Liver (tissue), 9 donors: ENCODE data around the gene PLA2G4B. TPM values are rescaled to one million over a fixed set of nuclear protein-coding genes. Genes with fewer than 3 reads are reported as not detected.

Source experiments
- DNase-seq: peaks from one replicate; pipeline ENCODE4 v3.0.0-alpha.2; 2017; ENCODE audit warnings: low spot score
- H3K27ac ChIP-seq, 2 donors: one replicate each; pipeline ENCODE4 v1.7.0; 2013; ENCODE audit warnings: inconsistent platforms in 2 of 2, low read length in 2 of 2, control low read depth in 1 of 2, low read depth in 1 of 2, mild to moderate bottlenecking in 1 of 2
- H3K27me3 ChIP-seq, 4 donors: one replicate each; pipeline versions ENCODE4 v1.6.1 to v1.7.0; 2013; ENCODE audit warnings: low read length in 3 of 4, inconsistent platforms in 1 of 4, mild to moderate bottlenecking in 1 of 4, moderate library complexity in 1 of 4; ENCODE audit not compliant: control insufficient read depth in 4 of 4, insufficient read depth in 4 of 4
- H3K36me3 ChIP-seq, 4 donors: one replicate each; pipeline versions ENCODE4 v1.6.1 to v1.7.0; 2013; ENCODE audit warnings: low read length in 3 of 4, mild to moderate bottlenecking in 3 of 4, low read depth in 1 of 4, moderate library complexity in 1 of 4; ENCODE audit not compliant: control insufficient read depth in 4 of 4, insufficient read depth in 3 of 4
- H3K4me1 ChIP-seq, 4 donors: one replicate each; pipeline versions ENCODE4 v1.6.1 to v1.7.0; 2013; ENCODE audit warnings: low read length in 3 of 4, mild to moderate bottlenecking in 3 of 4, moderate library complexity in 1 of 4; ENCODE audit not compliant: control insufficient read depth in 4 of 4, insufficient read depth in 4 of 4
- H3K4me3 ChIP-seq, 3 donors: one replicate each; pipeline versions ENCODE4 v1.6.1 to v1.7.0; 2013; ENCODE audit warnings: low read length in 3 of 3, control low read depth in 1 of 3, low read depth in 1 of 3, mild to moderate bottlenecking in 1 of 3
- H3K9ac ChIP-seq, 2 donors: one replicate each; pipeline ENCODE4 v1.7.0; 2013; ENCODE audit warnings: low read length in 2 of 2, mild to moderate bottlenecking in 2 of 2, moderate library complexity in 2 of 2, control low read depth in 1 of 2, low read depth in 1 of 2
- H3K9me3 ChIP-seq, 4 donors: one replicate each; pipeline versions ENCODE4 v1.6.1 to v1.7.0; 2013; ENCODE audit warnings: low read length in 3 of 4; ENCODE audit not compliant: control insufficient read depth in 4 of 4
- FOXA2 ChIP-seq: IDR thresholded peaks from 2 replicates; pipeline ENCODE4 v1.6.1; 2016; ENCODE audit warnings: antibody characterized with exemption
- HNF4A ChIP-seq, 2 donors: conservative IDR thresholded peaks; 2 replicates each; pipeline ENCODE4 v1.6.1; 2016; ENCODE audit warnings: antibody characterized with exemption in 2 of 2, mild to moderate bottlenecking in 2 of 2
- HNF4G ChIP-seq: IDR thresholded peaks from 2 replicates; pipeline ENCODE4 v1.6.1; 2016; ENCODE audit warnings: antibody characterized with exemption
- RAD21 ChIP-seq, 2 donors: IDR thresholded peaks; 2 replicates each; pipeline ENCODE4 v1.6.1; 2016; ENCODE audit warnings: antibody characterized with exemption in 2 of 2, mild to moderate bottlenecking in 2 of 2
- RXRA ChIP-seq, 2 donors: IDR thresholded peaks; 2 replicates each; pipeline ENCODE4 v1.6.1; 2017 to 2018; ENCODE audit warnings: antibody characterized with exemption in 2 of 2, mild to moderate bottlenecking in 1 of 2
- SP1 ChIP-seq: IDR thresholded peaks from 2 replicates; pipeline ENCODE4 v1.6.1; 2018; ENCODE audit warnings: antibody characterized with exemption, mild to moderate bottlenecking
- YY1 ChIP-seq: IDR thresholded peaks from 2 replicates; pipeline ENCODE4 v1.6.1; 2016; ENCODE audit warnings: antibody characterized with exemption, mild to moderate bottlenecking
- WGBS: extraction: QIAGEN DNeasy Blood & Tissue Kit; methylation state at CpG from one replicate; pipeline ENCODE4 v1.1.7; 2013; 5-methylcytosine and 5-hydroxymethylcytosine counted together
- polyA plus RNA-seq, 2 donors: library from polyadenylated mRNA; stranded (reverse) in 1 of 2; unstranded in 1 of 2; fragments of 200-250 nt in 1 of 2; fragments of >200 nt in 1 of 2; fragmentation: Nextera tagmentation in 1 of 2; extraction: Ambion mirVana in 1 of 2; gene quantifications; one replicate each; pipeline versions ENCODE4 v1.2.1 to v1.2.3, GENCODE V29; 2013 to 2015
- total RNA-seq, 2 donors: library from RNA; depleted of rRNA; stranded (reverse); fragments of >200 nt; gene quantifications; one replicate each; pipeline ENCODE4 v1.2.3, GENCODE V29; 2014
- TF ChIP-seq, protein P1 (sequence below): IDR thresholded peaks from 2 replicates; pipeline ENCODE4 v1.6.1; 2016; ENCODE audit warnings: antibody characterized with exemption
- TF ChIP-seq, protein P2 (sequence below): IDR thresholded peaks from 2 replicates; pipeline ENCODE4 v1.6.1; 2016; ENCODE audit warnings: antibody characterized with exemption
- TF ChIP-seq, protein P3 (sequence below): IDR thresholded peaks from 2 replicates; pipeline ENCODE4 v1.6.1; 2016; ENCODE audit warnings: antibody characterized with exemption, mild to moderate bottlenecking
- TF ChIP-seq, protein P4 (sequence below): IDR thresholded peaks from 2 replicates; pipeline ENCODE4 v1.6.1; 2016; ENCODE audit warnings: antibody characterized with exemption
- donor health status: healthy.
- donor health status: healthy.
- donor health status: healthy.
- donor health status: healthy.
- donor health status: healthy.

Gene PLA2G4B
- total and polyA plus RNA-seq, 4 donors, result 0.33 to 3.6 (median 2.3) TPM

DNA sequence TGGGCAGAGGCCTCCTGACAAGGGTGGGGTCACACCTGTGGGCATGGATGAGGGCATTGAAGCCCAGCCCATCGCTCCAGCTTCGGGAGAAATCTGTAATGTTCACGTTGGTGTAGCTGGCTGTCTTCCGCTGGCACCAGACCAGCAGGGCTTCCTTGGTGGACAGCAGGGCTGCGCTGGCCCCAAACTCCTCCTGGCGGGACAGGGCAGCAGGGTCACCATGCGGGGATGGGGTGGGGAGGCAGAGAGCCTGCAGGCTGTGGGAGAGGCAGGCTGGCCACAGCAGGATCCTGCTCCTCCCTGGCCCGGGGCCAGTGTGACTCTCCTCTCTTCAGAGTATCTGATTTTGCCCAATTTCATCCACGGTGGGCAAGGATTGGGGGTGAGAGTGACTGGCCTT, 49.2 kb downstream of the PLA2G4B start:
- H3K9ac ChIP-seq, result no peak overlapping the region
- H3K9me3 ChIP-seq, result no peaks in the 10 kb centered on the region
- TF ChIP-seq HNF4A (conservative IDR thresholded peaks at IDR 0.05) (no peak), RXRA (IDR thresholded peaks at IDR 0.05) (no peak)
- no peak overlapping the region for H3K4me3 ChIP-seq
- WGBS, result 92% methylated on average over 9 of the region's 9 CpGs
- H3K36me3 ChIP-seq, result no peaks in the 10 kb centered on the region
- no peaks in the 10 kb centered on the region for H3K27me3 ChIP-seq
- no peak for DNase-seq
- peaks cover 14 to 30% (median 22%) of the 10 kb centered on the region in 4 donors for H3K4me1 ChIP-seq
- H3K27ac ChIP-seq, result no peak overlapping the region

DNA sequence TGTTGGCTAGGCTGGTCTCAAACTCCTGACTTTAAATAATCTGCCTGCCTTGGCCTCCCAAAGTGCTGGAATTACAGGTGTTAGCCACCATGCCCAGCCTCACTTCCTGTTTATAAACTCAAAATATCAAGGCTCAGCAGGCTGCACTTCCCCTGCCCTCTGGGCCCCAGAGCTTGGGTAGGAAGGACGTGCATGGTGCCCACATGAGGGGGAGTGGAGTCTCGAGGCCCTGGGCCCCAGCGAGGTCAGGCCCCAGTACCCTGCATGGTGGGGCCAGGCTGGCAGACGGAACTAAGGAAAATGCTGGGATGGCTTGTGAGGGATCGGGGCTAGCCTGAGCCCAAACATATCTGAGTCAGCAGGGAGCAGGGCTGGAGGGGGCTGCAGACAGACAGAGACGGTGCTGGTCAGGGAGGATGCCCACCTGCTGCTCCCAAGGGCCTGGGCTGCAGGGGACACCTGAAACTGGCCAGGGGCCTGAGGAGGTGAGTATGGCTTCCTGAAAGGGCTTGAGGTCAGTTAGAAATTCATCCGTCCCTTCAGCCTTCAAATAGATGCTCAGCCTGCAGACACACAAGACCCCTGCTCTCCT, 50.1 kb downstream of the PLA2G4B start:
- no peak for TF ChIP-seq SP1
- TF ChIP-seq FOXA2, result no peak
- TF ChIP-seq HNF4G, result no peak
- TF ChIP-seq, protein P1, sequence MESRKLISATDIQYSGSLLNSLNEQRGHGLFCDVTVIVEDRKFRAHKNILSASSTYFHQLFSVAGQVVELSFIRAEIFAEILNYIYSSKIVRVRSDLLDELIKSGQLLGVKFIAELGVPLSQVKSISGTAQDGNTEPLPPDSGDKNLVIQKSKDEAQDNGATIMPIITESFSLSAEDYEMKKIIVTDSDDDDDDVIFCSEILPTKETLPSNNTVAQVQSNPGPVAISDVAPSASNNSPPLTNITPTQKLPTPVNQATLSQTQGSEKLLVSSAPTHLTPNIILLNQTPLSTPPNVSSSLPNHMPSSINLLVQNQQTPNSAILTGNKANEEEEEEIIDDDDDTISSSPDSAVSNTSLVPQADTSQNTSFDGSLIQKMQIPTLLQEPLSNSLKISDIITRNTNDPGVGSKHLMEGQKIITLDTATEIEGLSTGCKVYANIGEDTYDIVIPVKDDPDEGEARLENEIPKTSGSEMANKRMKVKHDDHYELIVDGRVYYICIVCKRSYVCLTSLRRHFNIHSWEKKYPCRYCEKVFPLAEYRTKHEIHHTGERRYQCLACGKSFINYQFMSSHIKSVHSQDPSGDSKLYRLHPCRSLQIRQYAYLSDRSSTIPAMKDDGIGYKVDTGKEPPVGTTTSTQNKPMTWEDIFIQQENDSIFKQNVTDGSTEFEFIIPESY, result no peak
- TF ChIP-seq, protein P2, sequence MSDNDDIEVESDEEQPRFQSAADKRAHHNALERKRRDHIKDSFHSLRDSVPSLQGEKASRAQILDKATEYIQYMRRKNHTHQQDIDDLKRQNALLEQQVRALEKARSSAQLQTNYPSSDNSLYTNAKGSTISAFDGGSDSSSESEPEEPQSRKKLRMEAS, result no peak
- no peak for TF ChIP-seq HNF4A (conservative IDR thresholded peaks at IDR 0.05)
- TF ChIP-seq, protein P3, sequence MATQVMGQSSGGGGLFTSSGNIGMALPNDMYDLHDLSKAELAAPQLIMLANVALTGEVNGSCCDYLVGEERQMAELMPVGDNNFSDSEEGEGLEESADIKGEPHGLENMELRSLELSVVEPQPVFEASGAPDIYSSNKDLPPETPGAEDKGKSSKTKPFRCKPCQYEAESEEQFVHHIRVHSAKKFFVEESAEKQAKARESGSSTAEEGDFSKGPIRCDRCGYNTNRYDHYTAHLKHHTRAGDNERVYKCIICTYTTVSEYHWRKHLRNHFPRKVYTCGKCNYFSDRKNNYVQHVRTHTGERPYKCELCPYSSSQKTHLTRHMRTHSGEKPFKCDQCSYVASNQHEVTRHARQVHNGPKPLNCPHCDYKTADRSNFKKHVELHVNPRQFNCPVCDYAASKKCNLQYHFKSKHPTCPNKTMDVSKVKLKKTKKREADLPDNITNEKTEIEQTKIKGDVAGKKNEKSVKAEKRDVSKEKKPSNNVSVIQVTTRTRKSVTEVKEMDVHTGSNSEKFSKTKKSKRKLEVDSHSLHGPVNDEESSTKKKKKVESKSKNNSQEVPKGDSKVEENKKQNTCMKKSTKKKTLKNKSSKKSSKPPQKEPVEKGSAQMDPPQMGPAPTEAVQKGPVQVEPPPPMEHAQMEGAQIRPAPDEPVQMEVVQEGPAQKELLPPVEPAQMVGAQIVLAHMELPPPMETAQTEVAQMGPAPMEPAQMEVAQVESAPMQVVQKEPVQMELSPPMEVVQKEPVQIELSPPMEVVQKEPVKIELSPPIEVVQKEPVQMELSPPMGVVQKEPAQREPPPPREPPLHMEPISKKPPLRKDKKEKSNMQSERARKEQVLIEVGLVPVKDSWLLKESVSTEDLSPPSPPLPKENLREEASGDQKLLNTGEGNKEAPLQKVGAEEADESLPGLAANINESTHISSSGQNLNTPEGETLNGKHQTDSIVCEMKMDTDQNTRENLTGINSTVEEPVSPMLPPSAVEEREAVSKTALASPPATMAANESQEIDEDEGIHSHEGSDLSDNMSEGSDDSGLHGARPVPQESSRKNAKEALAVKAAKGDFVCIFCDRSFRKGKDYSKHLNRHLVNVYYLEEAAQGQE, result no peak
- TF ChIP-seq, protein P4, sequence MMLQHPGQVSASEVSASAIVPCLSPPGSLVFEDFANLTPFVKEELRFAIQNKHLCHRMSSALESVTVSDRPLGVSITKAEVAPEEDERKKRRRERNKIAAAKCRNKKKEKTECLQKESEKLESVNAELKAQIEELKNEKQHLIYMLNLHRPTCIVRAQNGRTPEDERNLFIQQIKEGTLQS, result no peak
- TF ChIP-seq RXRA (IDR thresholded peaks at IDR 0.05), result no peak
- TF ChIP-seq RAD21 (IDR thresholded peaks at IDR 0.05), result no peak
- no peaks in the 10 kb centered on the region for H3K27me3 ChIP-seq
- WGBS, result 90% methylated on average over 7 of the region's 7 CpGs
- no peak overlapping the region for H3K4me3 ChIP-seq
- H3K4me1 ChIP-seq, result peaks cover 11 to 28% (median 18%) of the 10 kb centered on the region in 4 donors
- no peak for DNase-seq
- H3K36me3 ChIP-seq, result no peaks in the 10 kb centered on the region
- H3K27ac ChIP-seq, result no peak overlapping the region
- H3K9me3 ChIP-seq, result no peaks in the 10 kb centered on the region
- H3K9ac ChIP-seq, result no peak overlapping the region

DNA sequence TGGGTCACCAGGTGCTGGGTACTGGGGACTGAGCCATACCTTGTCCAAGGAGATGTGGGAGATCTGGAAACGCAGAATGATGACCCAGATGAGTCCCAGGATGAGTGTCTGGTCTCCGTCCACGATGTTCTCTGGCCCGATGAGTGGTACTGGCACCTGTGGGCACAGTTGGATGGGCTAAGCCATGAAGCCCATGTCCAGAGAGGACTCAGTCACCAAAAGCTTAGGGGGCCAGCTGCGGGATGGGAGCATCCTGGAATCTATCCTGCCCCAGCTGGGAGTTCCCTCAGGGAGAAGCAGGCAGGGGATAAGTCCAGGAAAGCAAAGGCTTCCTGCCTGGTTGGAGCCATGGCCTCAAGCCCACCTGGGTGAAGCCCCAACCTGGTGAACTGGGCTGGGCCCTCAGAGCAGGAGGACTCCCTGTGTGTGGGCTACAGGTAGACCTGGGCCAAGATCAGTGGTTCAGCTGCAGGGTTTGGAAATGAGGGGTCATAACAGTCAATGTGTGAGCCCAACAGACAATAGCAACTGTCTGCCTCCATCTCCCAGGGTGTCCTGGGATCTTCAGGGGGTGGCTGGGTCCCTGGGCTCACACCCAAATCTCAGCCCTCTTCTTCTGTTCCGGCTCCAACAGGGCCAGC, 51.5 kb downstream of the PLA2G4B start:
- no peaks in the 10 kb centered on the region for H3K27me3 ChIP-seq
- 96% methylated on average over 6 of the region's 6 CpGs for WGBS
- DNase-seq, result no peak
- H3K4me1 ChIP-seq, result peaks cover 8 to 23% (median 13%) of the 10 kb centered on the region in 4 donors
- H3K9ac ChIP-seq, result no peak overlapping the region
- H3K27ac ChIP-seq, result no peak overlapping the region
- no peaks in the 10 kb centered on the region for H3K9me3 ChIP-seq
- TF ChIP-seq RAD21 (IDR thresholded peaks at IDR 0.05), result no peak
- no peak for TF ChIP-seq YY1
- no peak for TF ChIP-seq FOXA2
- H3K36me3 ChIP-seq, result no peaks in the 10 kb centered on the region
- no peak overlapping the region for H3K4me3 ChIP-seq
